Coronary artery (tissue), 2 donors: ENCODE data around the gene THSD7A.

Source experiments
- DNase-seq: peaks from one replicate; pipeline ENCODE4 v3.0.0-alpha.2; 2017; ENCODE audit warnings: low spot score
- H3K27ac ChIP-seq, 2 donors: fragments of 200-600 bp; sonication (generic); one replicate each; pipeline ENCODE4 v1.5.1; 2016 to 2019
- H3K4me3 ChIP-seq: fragments of 200-600 bp; sonication (generic); 2 replicates; pipeline ENCODE4 v1.5.1; 2016; ENCODE audit warnings: mild to moderate bottlenecking, moderate library complexity
- TF ChIP-seq, protein P1 (sequence below): fragments of 200-600 bp; sonication (generic); IDR thresholded peaks from one replicate; pipeline ENCODE4 v1.5.1; 2019; ENCODE audit warnings: antibody characterized with exemption

Gene THSD7A

GRCh38 chr7:11811709-11812108 lies 20.3 kb downstream of the THSD7A start:
- Histone ChIP-seq H3K4me3 (no peak overlapping the region), H3K27ac (no peak overlapping the region)
- DNase-seq, result no peak
- TF ChIP-seq, protein P1, sequence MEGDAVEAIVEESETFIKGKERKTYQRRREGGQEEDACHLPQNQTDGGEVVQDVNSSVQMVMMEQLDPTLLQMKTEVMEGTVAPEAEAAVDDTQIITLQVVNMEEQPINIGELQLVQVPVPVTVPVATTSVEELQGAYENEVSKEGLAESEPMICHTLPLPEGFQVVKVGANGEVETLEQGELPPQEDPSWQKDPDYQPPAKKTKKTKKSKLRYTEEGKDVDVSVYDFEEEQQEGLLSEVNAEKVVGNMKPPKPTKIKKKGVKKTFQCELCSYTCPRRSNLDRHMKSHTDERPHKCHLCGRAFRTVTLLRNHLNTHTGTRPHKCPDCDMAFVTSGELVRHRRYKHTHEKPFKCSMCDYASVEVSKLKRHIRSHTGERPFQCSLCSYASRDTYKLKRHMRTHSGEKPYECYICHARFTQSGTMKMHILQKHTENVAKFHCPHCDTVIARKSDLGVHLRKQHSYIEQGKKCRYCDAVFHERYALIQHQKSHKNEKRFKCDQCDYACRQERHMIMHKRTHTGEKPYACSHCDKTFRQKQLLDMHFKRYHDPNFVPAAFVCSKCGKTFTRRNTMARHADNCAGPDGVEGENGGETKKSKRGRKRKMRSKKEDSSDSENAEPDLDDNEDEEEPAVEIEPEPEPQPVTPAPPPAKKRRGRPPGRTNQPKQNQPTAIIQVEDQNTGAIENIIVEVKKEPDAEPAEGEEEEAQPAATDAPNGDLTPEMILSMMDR, result no peak

- H3K27ac ChIP-seq, result no peak overlapping the region
- TF ChIP-seq, protein P1, result no peak
- no peak for DNase-seq
- H3K4me3 ChIP-seq, result no peak overlapping the region
These were observed 21.9 kb downstream of the THSD7A start for GRCh38 chr7:11810043-11810625.

DNA sequence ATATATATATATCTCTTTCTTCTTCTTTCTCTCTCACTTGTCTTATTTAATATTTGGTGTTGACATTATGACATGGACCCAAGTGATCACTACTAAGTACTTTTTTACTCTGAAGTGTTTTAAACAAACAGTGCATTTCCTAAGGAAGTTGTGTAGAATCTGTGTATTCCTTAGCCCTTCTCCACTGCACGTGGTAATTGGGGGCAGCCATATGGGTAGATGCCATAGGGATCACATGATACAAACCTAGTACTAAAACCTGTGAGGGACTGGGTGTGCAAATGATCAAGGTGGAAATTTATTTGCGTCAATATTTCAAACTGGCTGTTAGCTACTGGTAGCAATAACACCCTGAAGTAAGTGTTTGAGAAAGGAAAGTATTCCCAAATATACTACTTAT lies 25.0 kb downstream of the THSD7A start:
- H3K27ac ChIP-seq, result no peak overlapping the region
- DNase-seq, result no peak
- TF ChIP-seq, protein P1, result no peak
- H3K4me3 ChIP-seq, result no peak overlapping the region

- no peak overlapping the region for H3K4me3 ChIP-seq
- TF ChIP-seq, protein P1, result no peak
- no peak overlapping the region for H3K27ac ChIP-seq
- no peak for DNase-seq
These were observed 27.4 kb downstream of the THSD7A start for GRCh38 chr7:11804621-11805020.

DNA sequence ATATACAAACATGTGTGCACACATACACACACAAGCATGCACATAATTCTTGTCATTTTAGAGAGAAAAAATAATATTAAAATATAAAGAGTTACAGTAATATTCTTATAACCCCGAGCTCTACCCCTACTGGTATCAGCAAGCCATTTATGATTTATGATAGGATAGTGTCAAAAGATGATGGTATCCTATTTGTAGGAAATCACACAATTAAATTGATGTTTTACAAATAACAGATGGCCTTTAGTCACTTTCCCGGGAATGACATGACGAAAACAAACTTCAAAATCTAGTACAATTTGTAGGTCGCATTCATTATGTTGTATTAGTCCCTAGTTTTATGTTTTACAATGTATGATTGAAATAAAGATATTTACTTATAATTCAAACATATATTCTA lies 36.8 kb downstream of the THSD7A start:
- TF ChIP-seq, protein P1, result no peak
- no peak overlapping the region for H3K27ac ChIP-seq
- DNase-seq, result no peak
- H3K4me3 ChIP-seq, result no peak overlapping the region

DNA sequence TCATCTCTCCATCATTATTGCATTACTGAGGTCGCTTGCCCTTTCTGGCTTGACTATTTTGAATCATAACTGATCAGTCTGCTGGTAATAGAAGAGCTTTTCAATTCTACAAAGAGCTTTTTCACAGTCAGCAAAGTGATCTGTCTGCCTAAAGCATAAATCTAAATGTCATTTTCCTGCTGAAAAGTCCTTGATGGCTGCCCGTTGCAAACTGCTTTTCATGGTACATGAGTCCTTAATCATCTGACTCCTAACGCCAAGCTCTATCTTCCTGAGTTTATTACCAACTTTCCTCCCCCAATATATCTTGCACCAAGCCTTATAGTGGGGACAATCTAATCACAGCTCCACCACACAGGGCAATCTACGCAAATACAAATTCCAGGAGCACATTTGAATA lies 39.8 kb downstream of the THSD7A start:
- no peak for DNase-seq
- no peak overlapping the region for H3K4me3 ChIP-seq
- no peak overlapping the region for H3K27ac ChIP-seq
- TF ChIP-seq, protein P1, result no peak

- Histone ChIP-seq H3K27ac (no peak overlapping the region), H3K4me3 (no peak overlapping the region)
- TF ChIP-seq, protein P1, result no peak
- no peak for DNase-seq
These were observed 43.4 kb downstream of the THSD7A start for GRCh38 chr7:11788568-11788967.
